HG03045 (cell line): Measurements from ENCODE around the gene CDH2.

ENCODE experiments used
- ATAC-seq: cut with Tn5 transposase; IDR thresholded peaks from one replicate; pipeline ENCODE4 v1.9.1; 2021; ENCODE audit warnings: mild to moderate bottlenecking, moderate library complexity; ENCODE audit not compliant: unreplicated experiment

The CDH2 gene

GRCh38 chr18:28171837-28172236 lies 5.1 kb downstream of the CDH2 start:
- no peak for ATAC-seq

- no peak for ATAC-seq
Measured at GRCh38 chr18:28168725-28169124, 8.2 kb downstream of the CDH2 start.

GRCh38 chr18:28167835-28168349 lies 9.0 kb downstream of the CDH2 start:
- no peak for ATAC-seq

- ATAC-seq = no peak
Measured at GRCh38 chr18:28164771-28165483, 12.0 kb downstream of the CDH2 start.

- ATAC-seq = no peak
Measured at GRCh38 chr18:28163201-28163775, 13.6 kb downstream of the CDH2 start.

GRCh38 chr18:28161608-28162599 lies 15.0 kb downstream of the CDH2 start:
- no peak for ATAC-seq

GRCh38 chr18:28159055-28159454 lies 17.9 kb downstream of the CDH2 start:
- no peak for ATAC-seq

GRCh38 chr18:28158083-28158581 lies 18.8 kb downstream of the CDH2 start:
- no peak for ATAC-seq

- ATAC-seq = no peak
Measured at GRCh38 chr18:28153485-28154065, 23.4 kb downstream of the CDH2 start.

- ATAC-seq = no peak
Measured at GRCh38 chr18:28152754-28153153, 24.2 kb downstream of the CDH2 start.

- ATAC-seq = no peak
Measured at GRCh38 chr18:28152354-28152753, 24.6 kb downstream of the CDH2 start.

- no peak for ATAC-seq
Measured at GRCh38 chr18:28151434-28151833, 25.5 kb downstream of the CDH2 start.

- no peak for ATAC-seq
Measured at GRCh38 chr18:28150925-28151324, 26.0 kb downstream of the CDH2 start.

GRCh38 chr18:28149810-28150420 lies 27.0 kb downstream of the CDH2 start:
- ATAC-seq = no peak

- ATAC-seq = no peak
Measured at GRCh38 chr18:28147674-28148171, 29.2 kb downstream of the CDH2 start.

- no peak for ATAC-seq
Measured at GRCh38 chr18:28143725-28144124, 33.2 kb downstream of the CDH2 start.

- ATAC-seq = no peak
Measured at GRCh38 chr18:28138816-28139215, 38.1 kb downstream of the CDH2 start.

- ATAC-seq = no peak
Measured at GRCh38 chr18:28136071-28136470, 40.9 kb downstream of the CDH2 start.

GRCh38 chr18:28134774-28135173 lies 42.2 kb downstream of the CDH2 start:
- ATAC-seq = no peak

GRCh38 chr18:28132084-28132483 lies 44.8 kb downstream of the CDH2 start:
- ATAC-seq = no peak
